Measurements from ENCODE around the gene ACYP2. TPM values are rescaled to one million over a fixed set of nuclear protein-coding genes. Genes with fewer than 3 reads are reported as not detected.
A peak's percentile ranks its signal among the peaks of the same experiment; 100 is the strongest.
"Not testable (repeated sequence)": the region's sequence is repeated elsewhere in the genome, so short reads cannot be mapped to it uniquely, and the experiment has no call there.

Gene ACYP2
- total RNA-seq, 4 donors from 2014 or later, result 15.6 to 25.1 (median 21.5) TPM

- H3K36me3 ChIP-seq, result no peaks in the 10 kb centered on the region
- no peaks in the 10 kb centered on the region for H3K27me3 ChIP-seq
- no peak for DNase-seq (ENCODE audit: low spot score in 2 of 2)
- peaks cover 0 to 11% (median 5%) of the 10 kb centered on the region in 4 donors for H3K4me1 ChIP-seq
- WGBS, 2 donors, result 46 to 52% methylated on average over 3 of the region's 3 CpGs
- H3K9me3 ChIP-seq, result no peaks in the 10 kb centered on the region
- peak overlapping the region; percentile 57 to 95 (median 80) for H3K4me3 ChIP-seq
- no peak for TF ChIP-seq POLR2A (IDR thresholded peaks at IDR 0.05)
- TF ChIP-seq, protein P1, sequence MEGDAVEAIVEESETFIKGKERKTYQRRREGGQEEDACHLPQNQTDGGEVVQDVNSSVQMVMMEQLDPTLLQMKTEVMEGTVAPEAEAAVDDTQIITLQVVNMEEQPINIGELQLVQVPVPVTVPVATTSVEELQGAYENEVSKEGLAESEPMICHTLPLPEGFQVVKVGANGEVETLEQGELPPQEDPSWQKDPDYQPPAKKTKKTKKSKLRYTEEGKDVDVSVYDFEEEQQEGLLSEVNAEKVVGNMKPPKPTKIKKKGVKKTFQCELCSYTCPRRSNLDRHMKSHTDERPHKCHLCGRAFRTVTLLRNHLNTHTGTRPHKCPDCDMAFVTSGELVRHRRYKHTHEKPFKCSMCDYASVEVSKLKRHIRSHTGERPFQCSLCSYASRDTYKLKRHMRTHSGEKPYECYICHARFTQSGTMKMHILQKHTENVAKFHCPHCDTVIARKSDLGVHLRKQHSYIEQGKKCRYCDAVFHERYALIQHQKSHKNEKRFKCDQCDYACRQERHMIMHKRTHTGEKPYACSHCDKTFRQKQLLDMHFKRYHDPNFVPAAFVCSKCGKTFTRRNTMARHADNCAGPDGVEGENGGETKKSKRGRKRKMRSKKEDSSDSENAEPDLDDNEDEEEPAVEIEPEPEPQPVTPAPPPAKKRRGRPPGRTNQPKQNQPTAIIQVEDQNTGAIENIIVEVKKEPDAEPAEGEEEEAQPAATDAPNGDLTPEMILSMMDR (IDR thresholded peaks at IDR 0.05), result no peak
- TF ChIP-seq EP300 (IDR thresholded peaks at IDR 0.05), result no peak
- peak overlapping the region; percentile 94 to 100 (median 100) for H3K27ac ChIP-seq
Measured at GRCh38 chr2:54114936-54115283, 505 bp upstream of the ACYP2 start.

GRCh38 chr2:54116598-54116997 lies 1.2 kb downstream of the ACYP2 start:
- H3K4me3 ChIP-seq; DNase-seq (ENCODE audit: low spot score in 2 of 2); H3K27me3 ChIP-seq; H3K27ac ChIP-seq: not testable (repeated sequence)
- Histone ChIP-seq H3K9me3 (peaks cover 0 to 11% (median 0%) of the 10 kb centered on the region in 4 donors), H3K36me3 (peaks cover 0 to 13% (median 0%) of the 10 kb centered on the region in 3 donors), H3K4me1 (peaks cover 0 to 11% (median 5%) of the 10 kb centered on the region in 4 donors)
- WGBS, 2 donors, result 98% methylated on average over 10 of the region's 10 CpGs

- WGBS, 2 donors, result 98 to 99% methylated on average over 8 of the region's 8 CpGs
- Histone ChIP-seq H3K4me1 (peaks cover 0 to 3% (median 0%) of the 10 kb centered on the region in 4 donors), H3K36me3 (peaks cover 0 to 13% (median 0%) of the 10 kb centered on the region in 3 donors), H3K4me3 (no peak overlapping the region), H3K27me3 (no peaks in the 10 kb centered on the region), H3K27ac (no peak overlapping the region), H3K9me3 (peaks cover 0 to 11% (median 0%) of the 10 kb centered on the region in 4 donors)
- DNase-seq (ENCODE audit: low spot score in 2 of 2), result no peak
- TF ChIP-seq, protein P1 (IDR thresholded peaks at IDR 0.05), result no peak
- no peak for TF ChIP-seq EP300 (IDR thresholded peaks at IDR 0.05)
- TF ChIP-seq POLR2A (IDR thresholded peaks at IDR 0.05), result no peak
Measured at GRCh38 chr2:54120950-54121349, 5.5 kb downstream of the ACYP2 start.

DNA sequence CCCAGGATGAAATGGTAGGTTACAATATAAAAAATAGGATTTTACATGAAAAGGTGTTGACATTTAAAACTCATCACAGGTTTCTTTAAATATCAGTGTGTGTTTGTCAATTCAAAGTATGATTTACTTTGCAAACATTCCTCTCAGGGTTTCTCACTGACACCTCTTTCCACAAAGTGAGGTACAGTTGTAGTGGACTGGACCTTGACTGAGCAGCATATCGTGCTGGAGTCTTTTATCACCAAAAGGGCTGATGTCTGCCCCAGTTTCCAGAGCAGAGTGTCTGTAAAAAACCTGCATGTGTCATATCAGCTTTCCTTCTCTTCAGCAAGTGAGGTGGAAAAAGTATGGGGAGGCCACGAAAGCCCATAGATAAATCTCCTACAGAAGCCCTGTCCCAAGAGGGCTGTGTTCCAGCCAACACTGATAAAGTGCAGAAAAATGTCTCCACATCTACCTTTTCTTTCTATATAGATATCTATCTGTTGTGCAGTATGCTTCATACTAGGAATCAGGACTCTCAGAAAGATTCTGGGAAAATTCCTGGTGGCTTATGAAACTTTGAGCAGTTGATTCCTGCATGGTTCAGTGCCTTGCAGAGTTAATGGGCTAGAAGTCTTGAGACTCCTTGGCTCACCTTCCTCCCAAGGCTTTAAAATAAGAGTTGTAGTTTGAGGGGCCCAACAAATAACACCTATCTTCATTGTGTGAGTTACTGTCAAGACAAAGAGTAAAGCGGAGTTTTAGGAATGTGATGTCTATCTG lies 6.9 kb downstream of the ACYP2 start:
- Histone ChIP-seq H3K27ac (no peak overlapping the region), H3K9me3 (peaks cover 0 to 11% (median 0%) of the 10 kb centered on the region in 4 donors), H3K4me3 (no peak overlapping the region), H3K4me1 (no peaks in the 10 kb centered on the region), H3K27me3 (no peaks in the 10 kb centered on the region), H3K36me3 (peaks cover 0 to 13% (median 0%) of the 10 kb centered on the region in 3 donors)
- TF ChIP-seq EP300 (IDR thresholded peaks at IDR 0.05) (no peak), POLR2A (IDR thresholded peaks at IDR 0.05) (no peak)
- TF ChIP-seq, protein P1 (IDR thresholded peaks at IDR 0.05), result no peak
- WGBS, 2 donors, result 90% methylated on average over 3 of the region's 3 CpGs
- no peak for DNase-seq (ENCODE audit: low spot score in 2 of 2)

DNA sequence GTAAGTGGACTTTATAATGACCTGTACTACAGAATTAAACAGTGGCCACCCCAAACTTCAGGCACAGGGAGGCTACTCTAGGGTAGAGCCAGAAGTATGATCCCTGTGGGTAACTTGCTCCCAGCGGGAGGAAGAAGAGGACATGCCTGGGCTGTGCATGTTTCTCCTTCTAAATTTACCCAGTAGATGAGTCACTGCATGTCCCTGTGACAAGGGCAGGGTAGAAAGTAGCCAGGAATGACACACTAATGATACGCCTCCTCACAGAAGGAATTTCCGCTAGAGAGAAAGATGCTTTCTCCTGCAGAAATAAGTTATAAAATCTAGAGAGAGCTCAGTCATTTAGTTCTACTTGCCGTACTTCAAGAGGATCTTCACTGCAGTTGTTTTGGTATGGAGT lies 7.5 kb downstream of the ACYP2 start:
- Histone ChIP-seq H3K36me3 (peaks cover 0 to 13% (median 0%) of the 10 kb centered on the region in 3 donors), H3K27me3 (no peaks in the 10 kb centered on the region), H3K27ac (no peak overlapping the region), H3K9me3 (peaks cover 0 to 11% (median 0%) of the 10 kb centered on the region in 4 donors), H3K4me1 (no peaks in the 10 kb centered on the region), H3K4me3 (no peak overlapping the region)
- no peak for TF ChIP-seq POLR2A (IDR thresholded peaks at IDR 0.05)
- TF ChIP-seq, protein P1 (IDR thresholded peaks at IDR 0.05), result no peak
- no peak for TF ChIP-seq EP300 (IDR thresholded peaks at IDR 0.05)
- WGBS, 2 donors, result 68 to 77% methylated on average over 4 of the region's 4 CpGs
- DNase-seq (ENCODE audit: low spot score in 2 of 2), result no peak

- not testable (repeated sequence) for H3K4me3 ChIP-seq, H3K4me1 ChIP-seq
Measured at GRCh38 chr2:54127174-54127573, 11.8 kb downstream of the ACYP2 start.

More at GRCh38 chr2:54127174-54127573, 11.8 kb downstream of the ACYP2 start:
- not testable (repeated sequence) for H3K9me3 ChIP-seq; H3K36me3 ChIP-seq; H3K27me3 ChIP-seq; DNase-seq (ENCODE audit: low spot score in 2 of 2); H3K27ac ChIP-seq
- 92 to 98% methylated on average over 2 of the region's 2 CpGs for WGBS, 2 donors
